Caco-2 (cell line): ENCODE data around the gene L3MBTL4. TPM values are rescaled to one million over a fixed set of nuclear protein-coding genes. Genes with fewer than 3 reads are reported as not detected.
"Not testable (repeated sequence)": the region's sequence is repeated elsewhere in the genome, so short reads cannot be mapped to it uniquely, and the experiment has no call there.

ENCODE experiments used
- BruUV-seq: library from RNA; stranded (reverse); fragments of 400-500 nt; replicated peaks from 2 replicates; lab custom pipeline; 2021; lab: Mats Ljungman, UMichigan
- CTCF ChIA-PET: fragments of 300-600 bp; sonication (Branson Sonifier 250); formaldehyde crosslinking; loops from one replicate; lab custom pipeline; 2022; ENCODE audit warnings: antibody characterized with exemption; lab: Charles Lee
- POLR2A ChIA-PET: fragments of 300-600 bp; sonication (Branson Sonifier 250); formaldehyde crosslinking; loops from one replicate; lab custom pipeline; 2022; ENCODE audit warnings: antibody characterized with exemption; lab: Charles Lee
- DNase-seq, 2 experiments: peaks; one replicate each; pipeline versions ENCODE4 v3.0.0 to v3.0.0-alpha.2; 2020 to 2022
- H3K27me3 ChIP-seq: replicated peaks from 2 replicates; pipeline ENCODE4 v1.6.0; 2011; ENCODE audit warnings: low read length; ENCODE audit not compliant: control insufficient read depth, insufficient read depth
- H3K36me3 ChIP-seq: 2 replicates; pipeline ENCODE4 v1.5.1; 2011; ENCODE audit warnings: low read length; ENCODE audit not compliant: control insufficient read depth, insufficient read depth
- H3K4me1 ChIP-seq: fragments of 250-450 bp; sonication (Bioruptor Pico); 2 replicates; pipeline ENCODE4 v1.5.1; 2020; ENCODE audit warnings: mild to moderate bottlenecking
- H3K4me3 ChIP-seq: 2 replicates; pipeline ENCODE4 v1.5.1; 2011; ENCODE audit warnings: low read depth, mild to moderate bottlenecking, control low read depth, low read length
- H3K9me3 ChIP-seq: fragments of 250-450 bp; sonication (Bioruptor Pico); 2 replicates; pipeline ENCODE4 v1.5.1; 2020; ENCODE audit warnings: mild to moderate bottlenecking, moderate library complexity
- H3K27ac Mint-ChIP-seq: one replicate; pipeline ENCODE4 v1.8.0; 2022; ENCODE audit warnings: mixed read lengths; ENCODE audit not compliant: unreplicated experiment
- H3K27me3 Mint-ChIP-seq: one replicate; pipeline ENCODE4 v1.8.0; 2022; ENCODE audit warnings: mixed read lengths; ENCODE audit not compliant: insufficient read depth, unreplicated experiment
- H3K36me3 Mint-ChIP-seq: one replicate; pipeline ENCODE4 v1.8.0; 2022; ENCODE audit warnings: mild to moderate bottlenecking, mixed read lengths; ENCODE audit not compliant: insufficient read depth, unreplicated experiment
- H3K4me1 Mint-ChIP-seq: one replicate; pipeline ENCODE4 v1.8.0; 2022; ENCODE audit warnings: low read depth, mixed read lengths; ENCODE audit not compliant: unreplicated experiment
- H3K4me3 Mint-ChIP-seq: one replicate; pipeline ENCODE4 v1.8.0; 2022; ENCODE audit warnings: mild to moderate bottlenecking, moderate library complexity, mixed read lengths; ENCODE audit not compliant: unreplicated experiment
- H3K9me3 Mint-ChIP-seq: one replicate; pipeline ENCODE4 v1.8.0; 2022; ENCODE audit warnings: mixed read lengths; ENCODE audit not compliant: unreplicated experiment
- intact Hi-C: fragments of 100-400 bp; cut with micrococcal nuclease; formaldehyde crosslinking; loops from one replicate; pipeline ENCODE4 v1.10.0; 2022; ENCODE audit not compliant: unreplicated experiment
- total RNA-seq: library from RNA; stranded (reverse); gene quantifications from 2 replicates; pipeline ENCODE4 v1.2.3, GENCODE V29; 2022
- TF ChIP-seq, protein P1 (sequence below), 2 experiments: fragments of 200-600 bp in 1 of 2; IDR thresholded peaks; 1 replicate in 1 of 2; 2 replicates in 1 of 2; pipeline versions ENCODE4 v1.5.1 to v1.8.0; 2011 to 2022; ENCODE audit warnings: antibody characterized with exemption in 1 of 2, control low read depth in 1 of 2, inconsistent platforms in 1 of 2, low read depth in 1 of 2, low read length in 1 of 2, mild to moderate bottlenecking in 1 of 2, moderate library complexity in 1 of 2; ENCODE audit not compliant: insufficient read depth in 1 of 2, severe bottlenecking in 1 of 2, unreplicated experiment in 1 of 2

L3MBTL4 gene
- total RNA-seq, 1 experiment from 2014 or later: 0.23 TPM

GRCh38 chr18:6194640-6195039, 220.1 kb downstream of the L3MBTL4 start:
- CTCF ChIA-PET: no interaction called here
- Histone ChIP-seq H3K4me3 (no peak overlapping the region), H3K36me3 (no peaks in the 10 kb centered on the region), H3K4me1 (no peaks in the 10 kb centered on the region), H3K27me3 (no peaks in the 10 kb centered on the region), H3K9me3 (0 out of 2 replicates have a peak, but pooled peaks cover 2% of the 10 kb centered on the region)
- Mint-ChIP-seq H3K27ac (no peak overlapping the region), H3K9me3 (no peaks in the 10 kb centered on the region), H3K4me3 (no peak overlapping the region), H3K36me3 (no peaks in the 10 kb centered on the region), H3K4me1 (no peaks in the 10 kb centered on the region), H3K27me3 (peaks cover 9% of the 10 kb centered on the region)
- no peak for DNase-seq
- BruUV-seq: no TSS peak
- TF ChIP-seq, protein P1, sequence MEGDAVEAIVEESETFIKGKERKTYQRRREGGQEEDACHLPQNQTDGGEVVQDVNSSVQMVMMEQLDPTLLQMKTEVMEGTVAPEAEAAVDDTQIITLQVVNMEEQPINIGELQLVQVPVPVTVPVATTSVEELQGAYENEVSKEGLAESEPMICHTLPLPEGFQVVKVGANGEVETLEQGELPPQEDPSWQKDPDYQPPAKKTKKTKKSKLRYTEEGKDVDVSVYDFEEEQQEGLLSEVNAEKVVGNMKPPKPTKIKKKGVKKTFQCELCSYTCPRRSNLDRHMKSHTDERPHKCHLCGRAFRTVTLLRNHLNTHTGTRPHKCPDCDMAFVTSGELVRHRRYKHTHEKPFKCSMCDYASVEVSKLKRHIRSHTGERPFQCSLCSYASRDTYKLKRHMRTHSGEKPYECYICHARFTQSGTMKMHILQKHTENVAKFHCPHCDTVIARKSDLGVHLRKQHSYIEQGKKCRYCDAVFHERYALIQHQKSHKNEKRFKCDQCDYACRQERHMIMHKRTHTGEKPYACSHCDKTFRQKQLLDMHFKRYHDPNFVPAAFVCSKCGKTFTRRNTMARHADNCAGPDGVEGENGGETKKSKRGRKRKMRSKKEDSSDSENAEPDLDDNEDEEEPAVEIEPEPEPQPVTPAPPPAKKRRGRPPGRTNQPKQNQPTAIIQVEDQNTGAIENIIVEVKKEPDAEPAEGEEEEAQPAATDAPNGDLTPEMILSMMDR (IDR thresholded peaks at IDR 0.05; ENCODE audit: insufficient read depth in 1 of 2, low read depth in 1 of 2, low read length in 1 of 2, severe bottlenecking in 1 of 2, unreplicated experiment in 1 of 2): no peak
- intact Hi-C loops: no loop called here
- POLR2A ChIA-PET: no interaction called here

DNA sequence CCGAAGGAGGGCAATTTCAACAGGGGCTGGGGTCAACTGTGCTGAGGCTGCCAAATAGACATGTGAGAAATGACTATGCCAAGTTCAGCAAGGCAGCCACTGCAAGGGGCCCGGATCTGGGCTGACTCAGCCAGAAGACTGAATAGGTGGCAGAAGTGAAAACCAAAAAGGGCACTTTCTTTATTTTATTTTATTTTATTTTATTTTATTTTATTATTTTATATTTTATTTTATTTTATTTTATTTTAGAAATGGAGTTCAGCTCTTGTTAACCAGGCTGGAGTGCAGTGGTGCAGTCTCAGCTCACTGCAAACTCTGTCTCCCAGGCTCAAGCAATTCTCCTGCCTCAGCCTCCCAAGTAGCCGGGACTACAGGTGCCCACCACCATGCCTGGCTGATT, 228.9 kb downstream of the L3MBTL4 start:
- BruUV-seq, H3K4me3 ChIP-seq, H3K36me3 ChIP-seq, DNase-seq, H3K9me3 Mint-ChIP-seq, H3K27me3 Mint-ChIP-seq, H3K4me1 ChIP-seq, H3K27ac Mint-ChIP-seq, H3K36me3 Mint-ChIP-seq, CTCF ChIA-PET, intact Hi-C loops, POLR2A ChIA-PET, H3K4me3 Mint-ChIP-seq, H3K9me3 ChIP-seq, H3K4me1 Mint-ChIP-seq, H3K27me3 ChIP-seq: not testable (repeated sequence)

GRCh38 chr18:6174983-6175745, 239.5 kb downstream of the L3MBTL4 start:
- POLR2A ChIA-PET: no interaction called here
- no TSS peak for BruUV-seq
- Mint-ChIP-seq H3K4me1 (no peaks in the 10 kb centered on the region), H3K27ac (no peak overlapping the region), H3K4me3 (no peak overlapping the region), H3K27me3 (peaks cover 20% of the 10 kb centered on the region), H3K36me3 (no peaks in the 10 kb centered on the region), H3K9me3 (no peaks in the 10 kb centered on the region)
- H3K9me3 ChIP-seq: no peaks in the 10 kb centered on the region
- CTCF ChIA-PET: no interaction called here
- no peak overlapping the region for H3K4me3 ChIP-seq
- TF ChIP-seq, protein P1 (IDR thresholded peaks at IDR 0.05; ENCODE audit: insufficient read depth in 1 of 2, low read depth in 1 of 2, low read length in 1 of 2, severe bottlenecking in 1 of 2, unreplicated experiment in 1 of 2): no peak
- intact Hi-C loops: no loop called here
- DNase-seq: no peak
- H3K4me1 ChIP-seq: no peaks in the 10 kb centered on the region
- H3K27me3 ChIP-seq: no peaks in the 10 kb centered on the region
- no peaks in the 10 kb centered on the region for H3K36me3 ChIP-seq
